ENCODE results near the gene ARHGAP24.
"Not testable (repeated sequence)": the region's sequence is repeated elsewhere in the genome, so short reads cannot be mapped to it uniquely, and the experiment has no call there.

The ARHGAP24 gene

GRCh38 chr4:85659610-85660218, 184.8 kb downstream of the ARHGAP24 start:
- no peak for DNase-seq

- not testable (repeated sequence) for DNase-seq
Measured at GRCh38 chr4:85666625-85667024, 191.7 kb downstream of the ARHGAP24 start.

DNA sequence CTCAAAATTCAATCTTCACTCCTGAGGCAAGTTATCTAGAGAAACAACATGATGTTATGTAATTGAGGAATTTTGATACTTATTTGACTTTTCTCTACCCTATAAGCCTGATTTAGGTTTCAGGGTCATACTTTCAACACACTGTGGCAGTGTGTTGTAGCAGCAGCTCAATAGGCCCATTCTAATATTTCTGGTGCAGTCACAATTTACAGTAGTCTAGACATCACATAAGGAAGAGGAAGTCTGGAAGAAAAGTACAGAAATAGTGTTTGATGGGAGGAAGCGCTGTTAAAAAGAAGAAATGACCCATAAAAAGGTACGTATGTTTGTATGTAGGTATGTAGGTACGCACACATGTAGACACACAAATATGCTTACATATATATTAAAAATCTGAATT, 194.3 kb downstream of the ARHGAP24 start:
- no peak for DNase-seq

DNA sequence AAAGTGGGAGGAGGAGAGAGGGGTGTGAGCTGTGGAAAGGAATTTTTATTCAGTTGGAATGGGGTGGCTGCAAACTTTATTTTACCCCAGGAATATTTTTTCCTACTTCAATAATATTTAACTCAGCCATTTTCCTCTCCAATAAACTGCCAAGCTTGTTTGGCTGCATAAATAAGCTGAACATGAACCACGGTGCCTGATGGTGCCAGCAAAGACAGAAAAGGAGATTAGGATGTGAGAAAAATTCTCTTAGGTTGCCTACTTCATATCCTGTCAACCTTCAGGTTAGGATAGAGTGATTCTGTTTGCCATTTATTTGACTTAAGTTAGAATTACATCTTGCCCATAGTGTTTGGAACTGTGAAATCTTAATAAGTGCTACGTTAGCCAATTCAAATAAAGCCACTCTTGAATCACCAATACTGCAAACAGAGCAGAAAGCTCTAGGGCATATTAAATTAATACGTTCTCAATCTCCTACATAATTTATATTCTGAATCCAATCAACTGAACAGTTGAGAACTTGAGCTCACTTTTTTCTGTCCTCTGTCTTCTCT, 195.1 kb downstream of the ARHGAP24 start:
- DNase-seq = no peak

DNA sequence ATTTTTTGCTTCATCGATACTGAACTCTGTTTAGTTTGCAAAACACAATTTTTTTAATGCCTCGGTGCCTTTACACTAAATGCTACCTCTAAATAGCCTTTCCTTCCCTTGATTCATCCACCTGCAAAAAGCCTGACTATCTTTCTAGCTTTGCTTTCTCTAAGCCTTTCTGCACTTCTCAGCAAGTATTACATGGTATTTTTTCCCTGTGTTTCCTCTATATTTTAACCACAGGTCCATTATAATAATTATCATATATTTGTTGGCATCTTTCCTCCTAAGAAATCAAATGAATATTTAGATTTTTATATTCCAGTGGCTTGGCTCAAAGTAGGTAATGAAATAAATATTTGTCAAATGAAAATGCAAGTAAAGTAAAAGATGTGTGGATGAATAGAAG, 196.2 kb downstream of the ARHGAP24 start:
- no peak for DNase-seq

GRCh38 chr4:85672116-85672515, 197.2 kb downstream of the ARHGAP24 start:
- DNase-seq = no peak

GRCh38 chr4:85672959-85673358, 198.0 kb downstream of the ARHGAP24 start:
- DNase-seq = no peak

DNA sequence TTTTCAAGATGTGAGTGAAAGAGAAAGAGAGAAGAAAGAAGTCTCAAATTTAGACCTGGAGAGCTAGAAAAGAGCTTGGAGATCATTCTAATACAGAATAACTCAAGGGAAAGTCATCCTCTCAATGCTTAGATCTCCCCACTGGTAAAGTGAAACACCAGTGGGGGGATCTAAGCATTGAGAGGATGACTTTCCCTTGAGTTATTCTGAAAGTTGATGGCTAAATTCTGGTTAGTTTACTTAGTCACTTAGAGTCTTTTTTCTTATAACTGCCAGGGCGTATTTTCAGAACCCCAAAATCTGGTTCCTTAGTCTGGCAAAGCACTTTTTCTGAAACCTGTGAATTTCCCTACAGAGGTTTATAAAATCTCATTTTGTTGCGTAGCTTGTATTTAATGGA, 198.6 kb downstream of the ARHGAP24 start:
- DNase-seq = no peak

GRCh38 chr4:85675076-85676049, 200.4 kb downstream of the ARHGAP24 start:
- no peak for DNase-seq

GRCh38 chr4:85676050-85676425, 201.1 kb downstream of the ARHGAP24 start:
- no peak for DNase-seq

GRCh38 chr4:85676850-85677590, 202.1 kb downstream of the ARHGAP24 start:
- no peak for DNase-seq

DNA sequence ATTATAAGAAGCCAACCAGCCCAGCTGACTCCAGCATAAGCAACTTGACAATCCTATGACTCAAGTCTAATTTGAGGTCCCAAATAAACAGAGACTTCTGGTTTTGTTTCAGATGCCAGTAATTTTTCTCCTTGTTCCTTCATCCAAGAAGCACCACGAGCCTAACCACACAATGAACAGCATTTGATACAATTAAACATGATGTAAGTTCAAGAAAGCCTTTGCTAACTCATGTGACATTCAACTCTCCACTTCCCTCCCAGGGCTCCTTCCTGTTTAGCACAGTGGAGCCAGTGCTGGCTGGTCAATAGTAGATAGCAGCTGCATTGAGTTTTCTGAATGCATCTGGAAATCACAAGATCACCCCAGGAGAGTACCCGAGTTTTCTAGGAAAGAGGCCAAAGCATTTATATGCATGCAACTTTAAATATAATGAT, 206.3 kb downstream of the ARHGAP24 start:
- DNase-seq = no peak

GRCh38 chr4:85681921-85682320, 207.0 kb downstream of the ARHGAP24 start:
- no peak for DNase-seq

DNA sequence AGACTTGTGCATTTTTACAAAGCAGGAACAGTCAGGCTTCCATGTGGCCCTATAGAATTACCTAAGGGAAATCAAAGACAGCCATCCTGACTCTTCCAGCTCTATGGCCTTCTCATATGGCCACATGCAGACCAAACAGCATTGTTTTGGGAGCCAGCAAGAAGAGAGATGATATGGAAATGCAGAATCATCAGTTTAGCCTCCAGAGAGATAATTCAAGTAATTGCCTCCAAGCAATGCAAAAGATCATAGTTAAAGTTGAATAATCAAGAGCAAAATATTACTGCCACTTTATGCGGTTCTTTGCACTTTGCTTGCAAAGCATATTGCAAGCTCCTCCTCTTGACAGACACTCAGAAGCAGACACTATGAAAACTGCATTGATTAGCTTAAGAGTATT, 207.4 kb downstream of the ARHGAP24 start:
- no peak for DNase-seq

DNA sequence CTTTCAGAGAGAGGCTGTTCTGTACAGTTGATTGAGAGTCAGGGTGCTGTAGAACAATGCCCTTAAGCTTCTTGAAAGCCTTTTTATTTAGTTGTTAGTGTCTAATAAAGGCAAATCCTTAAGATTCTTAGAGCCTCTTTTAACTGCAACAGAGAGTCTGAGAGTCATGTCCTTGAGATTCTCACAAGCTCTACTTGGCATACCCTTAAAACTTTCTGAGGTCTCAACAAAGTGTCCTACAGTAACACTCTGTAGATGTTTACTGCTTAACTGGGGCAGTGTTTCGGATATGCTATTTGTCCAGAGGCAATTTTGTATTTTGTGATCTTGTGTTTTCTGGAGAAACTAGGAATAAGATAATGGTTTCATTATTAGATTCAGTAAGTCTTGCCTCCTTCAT, 209.7 kb downstream of the ARHGAP24 start:
- DNase-seq = no peak

- no peak for DNase-seq
Measured at GRCh38 chr4:85686398-85686797, 211.4 kb downstream of the ARHGAP24 start.

DNA sequence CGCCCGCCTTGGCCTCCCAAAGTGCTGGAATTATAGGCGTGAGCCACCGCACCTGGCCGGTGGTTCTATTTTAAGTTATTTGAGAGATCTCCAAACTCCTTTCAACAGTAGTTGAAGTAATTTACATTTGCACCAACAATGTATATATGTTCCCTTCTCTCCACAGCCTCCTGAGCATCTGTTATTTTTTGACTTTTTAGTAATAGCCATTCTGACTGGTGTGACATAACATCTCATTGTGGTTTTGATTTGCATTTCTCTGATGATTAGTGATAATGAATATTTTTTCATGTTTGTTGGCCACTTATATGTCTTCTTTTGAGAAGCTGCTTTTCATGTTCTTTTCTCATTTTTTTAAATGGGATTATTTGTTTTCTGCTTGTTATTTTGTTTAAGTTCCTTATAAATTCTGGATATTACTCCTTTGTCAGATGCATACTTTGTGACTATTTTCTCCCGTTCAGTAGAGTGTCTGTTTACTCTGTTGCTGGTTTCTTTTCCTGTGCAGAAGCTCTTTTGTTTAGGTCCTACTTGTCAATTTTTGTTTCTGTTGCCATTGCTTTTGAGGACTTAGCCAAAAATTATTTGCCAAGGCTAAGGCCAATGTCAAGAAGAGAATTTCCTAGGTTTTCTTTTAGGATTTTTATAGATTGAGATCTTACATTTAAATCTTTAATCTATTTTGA, 213.2 kb downstream of the ARHGAP24 start:
- no peak for DNase-seq

GRCh38 chr4:85696661-85697060, 221.7 kb downstream of the ARHGAP24 start:
- no peak for DNase-seq

DNA sequence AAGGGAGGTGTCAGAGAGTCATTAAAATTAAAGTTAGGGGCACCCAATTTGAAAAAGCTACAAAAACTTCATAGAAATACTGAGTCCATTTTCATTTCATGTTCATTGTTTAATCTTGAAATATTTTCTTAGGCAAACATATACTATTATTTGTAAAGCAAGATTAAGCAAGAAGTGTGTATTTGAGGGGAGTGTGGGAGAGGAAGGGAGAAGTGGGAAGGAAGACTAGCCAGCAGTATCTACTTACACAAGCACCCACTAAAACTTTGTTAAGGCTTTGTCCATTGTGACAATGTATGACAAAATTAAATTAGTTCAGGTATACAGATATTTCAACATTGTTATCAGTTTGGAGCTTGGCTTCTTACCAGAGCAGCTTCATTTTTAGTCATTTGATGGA, 222.9 kb downstream of the ARHGAP24 start:
- no peak for DNase-seq

DNA sequence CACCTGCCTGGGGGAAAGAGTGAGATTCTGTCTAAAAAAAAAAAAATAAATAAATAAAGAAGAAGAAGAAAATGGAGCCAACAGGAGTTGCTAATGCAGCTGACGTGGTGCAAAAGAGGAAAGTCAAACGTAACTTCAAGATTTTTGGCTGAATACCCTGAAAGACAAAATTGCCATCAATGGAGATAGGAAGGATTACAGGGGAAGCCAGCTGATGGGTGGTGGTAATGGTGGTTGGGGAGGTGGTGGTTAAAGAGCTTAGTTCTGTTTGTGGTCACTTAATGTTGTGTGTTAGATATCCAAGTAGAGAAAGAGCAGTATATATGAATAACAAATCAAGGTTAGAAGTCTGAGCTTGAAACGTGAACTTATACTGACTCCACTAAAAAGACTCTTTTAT, 225.4 kb downstream of the ARHGAP24 start:
- DNase-seq = no peak

GRCh38 chr4:85701861-85702321, 226.9 kb downstream of the ARHGAP24 start:
- no peak for DNase-seq

DNA sequence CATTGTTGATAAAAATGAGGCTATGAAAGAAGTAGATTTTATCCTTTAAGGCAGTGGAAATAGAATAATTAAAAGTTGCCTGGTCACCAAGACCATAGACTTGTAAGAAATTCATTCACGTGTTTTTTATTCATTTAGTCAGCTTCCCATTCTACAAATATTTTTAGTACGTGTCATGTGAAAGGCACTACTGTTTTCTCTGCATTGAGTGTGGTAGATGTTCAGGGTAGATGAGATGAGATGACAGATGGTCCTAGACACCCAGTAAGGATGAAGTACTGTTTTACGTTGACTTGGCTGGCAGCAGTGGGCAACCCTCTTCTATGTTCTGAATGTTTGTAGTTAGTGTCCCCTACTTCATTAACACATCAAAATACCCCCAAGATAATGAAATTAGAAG, 228.1 kb downstream of the ARHGAP24 start:
- DNase-seq = no peak

- DNase-seq = no peak
Measured at GRCh38 chr4:85707611-85708010, 232.7 kb downstream of the ARHGAP24 start.
